ENCODE measurements around the gene VARS2. TPM values are rescaled to one million over a fixed set of nuclear protein-coding genes. Genes with fewer than 3 reads are reported as not detected.

VARS2 gene
- total RNA-seq, 1 experiment from 2014 or later: 68.2 TPM

- Histone ChIP-seq H2BK20ac (ENCODE audit: low read depth, low read length, poor library complexity, severe bottlenecking) (no peak overlapping the region), H3K9ac (ENCODE audit: extremely low read depth, insufficient read length, low read length) (no peak overlapping the region), H2AFZ (ENCODE audit: low read length) (no peak overlapping the region), H4K5ac (ENCODE audit: insufficient read length, low read depth, low read length) (no peak overlapping the region), H2BK15ac (ENCODE audit: low read depth, low read length) (no peak overlapping the region), H3K4me1 (ENCODE audit: insufficient read depth, low read length) (peaks cover 6% of the 10 kb centered on the region; the same call in 1 of the 2 replicates), H3K27ac (ENCODE audit: insufficient read length, low read depth, low read length) (no peak overlapping the region), H3K79me2 (ENCODE audit: insufficient read depth, low read length) (peaks cover 18% of the 10 kb centered on the region; the same call in 1 of the 2 replicates), H2BK5ac (ENCODE audit: insufficient read length, low read length) (no peak overlapping the region), H3K18ac (ENCODE audit: insufficient read length, low read depth, low read length) (no peak overlapping the region), H3K79me1 (ENCODE audit: insufficient read depth, low read depth, low read length, poor library complexity, severe bottlenecking) (peaks cover 6% of the 10 kb centered on the region), H3K14ac (ENCODE audit: insufficient read depth, low read length) (no peak overlapping the region), H2AK5ac (ENCODE audit: insufficient read length, low read length) (no peak overlapping the region), H4K20me1 (ENCODE audit: control insufficient read depth, insufficient read depth, insufficient read length) (no peaks in the 10 kb centered on the region), H3K4ac (ENCODE audit: low read depth, low read length) (no peak overlapping the region), H3K56ac (ENCODE audit: insufficient read length, low read depth, low read length) (no peak overlapping the region), H3T11ph (ENCODE audit: low read length) (no peak overlapping the region), H4K8ac (replicated peaks; ENCODE audit: insufficient read length, low read depth, low read length) (no peak overlapping the region), H4K91ac (ENCODE audit: insufficient read length, low read depth, low read length) (no peak overlapping the region), H3K27me3 (ENCODE audit: insufficient read depth, low read length) (no peaks in the 10 kb centered on the region), H3K23ac (ENCODE audit: insufficient read length, low read depth, low read length) (no peak overlapping the region), H3K9me3 (ENCODE audit: control insufficient read depth, low read depth, low read length) (no peaks in the 10 kb centered on the region), H3K23me2 (ENCODE audit: insufficient read length, low read depth, low read length, poor library complexity, severe bottlenecking) (peaks cover 37% of the 10 kb centered on the region), H2BK120ac (ENCODE audit: low read depth, low read length, poor library complexity, severe bottlenecking) (no peak overlapping the region), H3K4me2 (ENCODE audit: insufficient read depth, insufficient read length, low read length) (peak overlapping the region; percentile 42), H2BK12ac (ENCODE audit: insufficient read length, low read depth, low read length) (no peak overlapping the region)
- Mint-ChIP-seq H3K27ac (peak overlapping the region; percentile 95 to 99 (median 98); a peak in 6 of 7 replicates), H3K9me3 (peaks cover 0 to 2% of the 10 kb centered on the region in 2 experiments; a peak in 1 of 5 replicates), H3K36me3 (ENCODE audit: insufficient read depth in 1 of 3, low read depth in 3 of 3) (peaks cover 14 to 32% (median 22%) of the 10 kb centered on the region in 3 experiments), H3K27me3 (ENCODE audit: low read depth) (no peaks in the 10 kb centered on the region; the same call in 1 of the 2 replicates), H3K4me3 (peak overlapping the region; percentile 72 to 90), H3K4me1 (peaks cover 71 to 72% of the 10 kb centered on the region in 2 experiments)
- WGBS (ENCODE audit: extremely low coverage, insufficient read length, low lambda C conversion rate): no CpG with 5 or more reads among the region's 59 CpGs
- DNase-seq: peak; percentile 64
- TF ChIP-seq CTCF (conservative IDR thresholded peaks at IDR 0.05): no peak
These were observed 29.2 kb upstream of the VARS2 start for GRCh38 chr6:30884521-30885480.
